IPS DF 4.7 (cell line): ENCODE results near the gene FXR2.

Experiments
- DNase-seq: peaks from one replicate; pipeline ENCODE4 v3.0.0-alpha.2; 2013; ENCODE audit warnings: low spot score; ENCODE audit errors: extremely low read depth

FXR2 gene

DNA sequence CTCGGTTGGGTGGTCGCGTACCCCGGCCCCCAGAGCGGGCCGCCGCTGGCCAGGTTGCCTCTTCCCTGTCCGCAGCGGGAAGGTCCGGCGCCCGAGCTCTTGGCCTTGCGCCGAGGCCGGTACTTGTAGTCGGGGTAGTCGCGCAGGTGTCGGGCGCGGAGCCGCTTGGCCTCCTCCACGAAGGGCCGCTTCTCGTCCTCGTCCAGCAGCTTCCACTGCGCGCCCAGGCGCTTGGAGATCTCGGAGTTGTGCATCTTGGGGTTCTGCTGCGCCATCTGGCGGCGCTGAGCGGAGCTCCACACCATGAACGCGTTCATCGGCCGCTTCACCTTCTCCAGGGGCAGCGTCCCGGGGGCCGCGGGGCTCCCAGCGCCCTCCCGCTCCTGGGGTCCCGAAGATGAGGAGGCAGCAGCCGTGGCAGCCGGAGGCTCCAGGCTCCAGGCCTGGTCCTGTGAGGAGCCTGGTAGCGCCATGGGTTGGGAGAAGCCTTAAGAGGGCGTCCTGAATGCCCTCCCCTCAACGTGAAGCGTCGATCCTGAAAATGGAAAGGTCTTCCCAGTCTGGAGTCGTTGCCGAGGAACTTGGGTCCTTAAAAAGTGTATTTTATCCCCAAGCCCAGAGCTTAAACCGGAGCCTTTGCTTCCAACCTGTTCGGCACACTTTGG lies 25.4 kb downstream of the FXR2 start:
- DNase-seq, result no peak

DNA sequence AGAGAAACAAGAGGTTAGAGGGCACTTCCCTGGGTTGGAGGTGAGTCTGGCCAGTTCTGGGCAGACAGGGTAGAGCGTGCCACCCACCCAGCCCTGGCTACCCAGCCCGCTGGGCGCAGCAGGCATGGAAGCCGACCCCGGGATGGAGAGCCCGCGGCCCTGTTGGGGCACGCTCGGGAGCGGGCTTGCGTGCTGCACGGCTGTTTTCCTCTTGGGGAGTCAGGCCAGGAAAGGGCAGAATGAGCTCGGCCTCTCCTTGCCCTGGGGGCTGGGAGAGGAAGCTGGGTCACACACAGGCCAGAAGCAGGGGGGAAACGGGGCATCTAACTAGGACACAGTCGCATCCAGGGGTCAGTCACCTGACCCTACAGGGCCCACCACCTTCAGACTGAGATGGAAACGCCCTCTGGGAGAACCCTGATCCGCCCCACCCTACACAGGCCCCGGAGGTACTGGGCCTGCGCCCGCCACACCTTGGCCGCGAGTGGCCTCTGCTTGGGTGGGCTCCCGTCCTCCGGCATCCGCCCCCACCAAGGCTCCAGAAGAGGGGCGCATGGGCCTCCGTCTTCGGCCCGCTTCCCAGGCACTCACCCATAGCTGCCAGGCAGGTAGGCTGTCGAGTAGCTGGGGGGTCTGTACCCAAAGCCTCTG lies 26.0 kb downstream of the FXR2 start:
- no peak for DNase-seq

DNA sequence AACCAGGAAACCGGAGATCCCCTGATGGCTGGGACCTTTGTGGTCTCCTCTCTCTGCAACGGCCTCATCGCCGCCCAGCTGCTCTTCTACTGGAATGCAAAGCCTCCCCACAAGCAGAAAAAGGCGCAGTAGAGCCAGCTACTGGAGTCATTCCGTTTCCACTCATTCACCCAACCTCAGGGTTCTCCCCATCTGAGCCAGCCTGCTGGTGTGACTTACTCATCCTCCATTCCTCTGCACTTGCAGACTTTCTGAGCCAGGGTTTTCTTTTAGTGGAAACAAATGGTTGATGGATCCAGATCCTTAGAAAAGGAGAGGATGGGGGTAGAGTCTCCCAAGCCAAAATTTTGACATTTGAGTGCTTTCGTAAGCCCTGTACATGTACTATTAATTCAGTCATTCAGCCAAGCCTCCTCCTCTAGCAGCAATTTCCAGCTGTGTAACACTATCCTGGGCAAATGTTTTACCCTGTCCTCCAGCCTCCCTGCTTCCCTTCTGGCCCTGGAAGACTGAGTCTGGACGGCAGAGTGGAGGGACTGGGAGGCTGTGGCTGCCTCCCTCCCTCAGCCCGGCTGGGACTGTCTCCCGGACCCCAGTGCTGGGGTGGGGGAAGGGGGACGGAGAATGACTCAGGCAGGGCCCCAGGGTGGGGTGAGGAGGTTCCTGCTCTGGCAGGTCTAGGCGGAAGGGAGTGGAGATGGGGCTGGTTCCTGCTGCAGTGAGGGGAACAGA lies 27.1 kb downstream of the FXR2 start:
- no peak for DNase-seq

DNA sequence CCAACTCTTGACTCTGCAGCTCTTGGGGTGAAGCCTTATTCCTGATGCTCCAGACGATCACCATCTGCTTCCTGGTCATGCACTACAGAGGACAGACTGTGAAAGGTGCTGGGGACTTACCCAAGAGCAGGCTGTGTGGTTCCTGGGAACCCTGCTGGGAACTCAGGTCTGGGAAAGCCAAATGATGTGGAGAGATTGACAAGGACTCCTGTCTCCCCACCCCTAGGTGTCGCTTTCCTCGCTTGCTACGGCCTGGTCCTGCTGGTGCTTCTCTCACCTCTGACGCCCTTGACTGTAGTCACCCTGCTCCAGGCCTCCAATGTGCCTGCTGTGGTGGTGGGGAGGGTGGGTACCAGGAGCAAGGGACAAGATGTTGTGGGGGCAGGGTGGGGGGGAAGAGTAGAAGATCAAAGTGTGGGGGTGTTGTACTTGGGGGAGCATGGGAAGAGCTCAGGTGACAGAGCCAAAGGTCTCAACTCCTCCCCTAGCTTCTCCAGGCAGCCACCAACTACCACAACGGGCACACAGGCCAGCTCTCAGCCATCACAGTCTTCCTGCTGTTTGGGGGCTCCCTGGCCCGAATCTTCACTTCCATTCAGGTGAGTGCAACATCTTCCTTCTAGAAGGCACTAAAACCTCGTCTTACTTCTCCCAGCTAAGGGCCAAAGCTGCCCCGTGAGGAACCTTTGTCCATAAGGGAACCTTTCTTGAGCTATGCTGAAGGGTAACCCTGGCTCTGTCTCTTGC lies 27.9 kb downstream of the FXR2 start:
- DNase-seq, result no peak

DNA sequence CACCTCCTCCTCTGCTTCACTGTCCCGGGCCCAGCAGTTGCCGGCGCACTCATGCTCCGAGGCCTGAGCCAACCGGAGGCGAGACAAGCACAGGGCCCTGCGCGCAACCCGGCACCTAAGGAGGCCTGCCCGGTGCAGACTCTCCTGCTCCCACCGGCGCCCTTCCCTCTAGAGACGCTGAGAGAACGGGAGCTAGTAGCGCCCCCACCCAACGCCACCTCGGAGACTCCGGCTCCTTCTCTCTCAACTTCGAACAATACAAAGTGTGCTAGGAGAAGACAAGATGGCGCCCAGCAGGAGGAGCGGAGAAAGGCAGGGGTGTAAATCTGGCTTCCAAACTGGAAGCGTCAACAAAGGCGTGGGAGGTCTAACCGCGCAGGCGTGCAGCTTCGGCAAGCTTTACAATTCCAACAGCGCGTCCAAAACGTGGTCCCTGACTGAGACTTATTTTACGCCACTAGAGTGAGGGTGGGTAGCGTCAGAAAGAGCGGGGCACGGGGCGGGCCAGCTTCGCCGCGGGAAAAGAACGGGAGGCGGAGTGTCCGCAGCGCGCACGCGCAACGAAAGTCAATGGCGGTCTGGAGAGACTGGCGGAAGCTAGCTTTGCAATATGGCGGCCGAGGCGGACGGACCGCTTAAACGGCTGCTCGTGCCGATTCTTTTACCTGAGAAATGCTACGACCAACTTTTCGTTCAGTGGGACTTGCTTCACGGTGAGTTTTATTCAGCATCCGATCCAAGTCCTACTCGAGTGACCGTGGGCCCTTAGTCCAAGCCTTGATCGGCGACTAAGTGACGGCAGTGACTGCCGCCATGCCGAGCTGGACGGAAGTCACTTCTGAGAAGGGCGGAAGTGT lies 31.2 kb downstream of the FXR2 start, which contains the start of gene MPDU1:
Gene MPDU1 (plus strand): TSS at position 600 of the 857 bp plus-strand sequence. CDS start 11 bp downstream, at position 611.
- no peak for DNase-seq

DNA sequence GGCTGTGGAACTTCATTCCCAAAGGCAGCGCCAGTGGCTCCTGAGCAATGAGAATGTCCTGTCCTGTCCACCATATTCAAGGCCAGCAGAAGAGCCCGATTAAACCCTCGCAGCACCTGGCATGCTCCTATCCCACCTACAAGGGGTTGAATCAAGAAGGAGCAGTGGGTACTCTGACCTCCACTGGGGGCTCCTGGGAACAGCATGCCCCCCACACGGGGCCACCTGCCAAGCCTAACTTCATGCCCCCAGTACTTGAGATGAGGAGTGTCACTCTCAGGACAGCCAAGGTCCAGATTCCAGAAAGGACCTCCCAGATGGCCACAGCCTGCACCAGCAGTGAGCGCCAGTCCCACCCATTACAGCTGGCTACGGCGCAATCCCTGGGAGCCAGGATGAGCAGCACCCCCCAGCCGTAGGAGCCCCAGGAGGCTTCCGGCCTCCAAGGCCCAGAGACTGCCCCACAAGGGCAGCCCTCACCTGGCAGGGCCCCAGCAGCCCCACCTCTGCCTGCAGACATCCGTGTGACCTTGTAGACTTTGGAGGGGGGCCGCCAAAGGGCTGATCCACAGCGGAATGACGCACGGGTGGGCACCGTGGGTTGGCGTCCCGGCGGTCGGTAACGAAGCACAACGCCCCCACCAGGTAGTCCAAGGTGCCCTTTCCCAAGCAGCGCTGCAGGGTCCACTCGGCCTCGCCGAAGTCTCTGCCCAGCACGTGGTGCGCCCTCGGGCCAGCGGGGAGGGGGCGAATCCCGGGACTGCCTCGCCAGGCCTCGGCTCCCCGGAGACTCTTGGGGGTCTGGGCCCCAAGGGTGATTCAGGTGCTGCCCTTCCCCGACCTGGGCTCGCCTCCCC lies 32.1 kb downstream of the FXR2 start:
- DNase-seq, result no peak

DNA sequence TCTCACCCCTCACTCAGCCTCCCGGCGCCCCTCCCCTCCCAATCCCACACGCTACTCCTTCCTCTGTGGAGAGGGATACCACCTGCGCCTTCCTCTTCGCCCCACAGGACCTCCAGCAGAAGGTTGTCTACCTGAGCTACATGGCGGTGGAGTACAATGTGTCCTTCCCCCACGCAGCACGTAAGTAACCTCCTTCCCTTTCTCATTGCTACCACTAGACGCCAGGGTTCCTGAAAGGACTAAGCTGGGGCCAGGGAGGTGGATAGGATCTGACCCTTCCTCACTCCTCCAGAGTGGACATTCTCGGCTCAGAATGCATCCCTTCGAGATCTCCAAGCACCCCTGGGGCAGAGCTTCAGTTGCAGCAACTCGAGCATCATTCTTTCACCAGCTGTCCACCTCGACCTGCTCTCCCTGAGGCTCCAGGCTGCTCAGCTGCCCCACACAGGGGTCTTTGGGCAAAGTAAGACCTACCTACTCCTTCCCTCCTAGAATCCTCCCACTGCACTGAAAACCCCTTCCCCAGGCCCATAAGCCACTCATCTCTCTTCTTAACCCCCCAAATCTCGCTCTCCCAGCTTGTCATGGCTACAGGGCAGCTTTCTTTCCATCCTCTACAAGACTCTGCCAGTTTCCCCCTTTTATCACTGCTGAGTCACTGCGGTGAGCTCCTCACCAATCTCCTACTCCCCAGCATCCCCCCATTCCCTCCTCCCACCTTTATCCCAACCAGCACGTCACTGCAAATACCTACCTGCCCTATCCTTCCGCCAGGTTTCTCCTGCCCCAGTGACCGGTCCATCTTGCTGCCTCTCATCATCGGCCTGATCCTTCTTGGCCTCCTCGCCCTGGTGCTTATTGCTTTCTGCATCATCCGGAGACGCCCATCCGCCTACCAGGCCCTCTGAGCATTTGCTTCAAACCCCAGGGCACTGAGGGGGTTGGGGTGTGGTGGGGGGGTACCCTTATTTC lies 33.8 kb downstream of the FXR2 start:
- DNase-seq, result no peak

DNA sequence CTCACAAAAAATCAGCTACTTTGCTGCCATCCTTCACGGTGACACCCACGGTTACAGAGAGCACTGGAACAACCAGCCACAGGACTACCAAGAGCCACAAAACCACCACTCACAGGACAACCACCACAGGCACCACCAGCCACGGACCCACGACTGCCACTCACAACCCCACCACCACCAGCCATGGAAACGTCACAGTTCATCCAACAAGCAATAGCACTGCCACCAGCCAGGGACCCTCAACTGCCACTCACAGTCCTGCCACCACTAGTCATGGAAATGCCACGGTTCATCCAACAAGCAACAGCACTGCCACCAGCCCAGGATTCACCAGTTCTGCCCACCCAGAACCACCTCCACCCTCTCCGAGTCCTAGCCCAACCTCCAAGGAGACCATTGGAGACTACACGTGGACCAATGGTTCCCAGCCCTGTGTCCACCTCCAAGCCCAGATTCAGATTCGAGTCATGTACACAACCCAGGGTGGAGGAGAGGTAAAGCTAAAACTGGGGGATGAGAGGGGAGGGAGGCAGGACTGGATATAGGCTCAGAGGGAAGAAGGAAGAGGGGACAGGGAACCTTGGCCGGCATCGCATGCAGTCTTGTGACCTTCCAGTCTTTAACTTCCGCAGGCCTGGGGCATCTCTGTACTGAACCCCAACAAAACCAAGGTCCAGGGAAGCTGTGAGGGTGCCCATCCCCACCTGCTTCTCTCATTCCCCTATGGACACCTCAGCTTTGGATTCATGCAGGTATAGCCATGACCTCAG lies 34.7 kb downstream of the FXR2 start:
- no peak for DNase-seq

DNA sequence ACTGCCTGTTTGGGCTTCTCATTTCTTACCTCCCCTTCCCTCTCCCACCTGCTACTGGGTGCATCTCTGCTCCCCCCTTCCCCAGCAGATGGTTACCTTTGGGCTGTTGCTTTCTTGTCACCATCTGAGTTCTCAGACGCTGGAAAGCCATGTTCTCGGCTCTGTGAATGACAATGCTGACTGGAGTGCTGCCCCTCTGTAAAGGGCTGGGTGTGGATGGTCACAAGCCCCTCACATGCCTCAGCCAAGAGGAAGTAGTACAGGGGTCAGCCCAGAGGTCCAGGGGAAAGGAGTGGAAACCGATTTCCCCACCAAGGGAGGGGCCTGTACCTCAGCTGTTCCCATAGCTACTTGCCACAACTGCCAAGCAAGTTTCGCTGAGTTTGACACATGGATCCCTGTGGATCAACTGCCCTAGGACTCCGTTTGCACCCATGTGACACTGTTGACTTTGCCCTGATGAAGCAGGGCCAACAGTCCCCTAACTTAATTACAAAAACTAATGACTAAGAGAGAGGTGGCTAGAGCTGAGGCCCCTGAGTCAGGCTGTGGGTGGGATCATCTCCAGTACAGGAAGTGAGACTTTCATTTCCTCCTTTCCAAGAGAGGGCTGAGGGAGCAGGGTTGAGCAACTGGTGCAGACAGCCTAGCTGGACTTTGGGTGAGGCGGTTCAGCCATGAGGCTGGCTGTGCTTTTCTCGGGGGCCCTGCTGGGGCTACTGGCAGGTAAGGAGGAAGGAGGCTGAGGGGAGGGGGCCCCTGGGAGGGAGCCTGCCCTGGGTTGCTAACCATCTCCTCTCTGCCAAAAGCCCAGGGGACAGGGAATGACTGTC lies 35.5 kb downstream of the FXR2 start, which contains the start of gene CD68:
Gene CD68 (plus strand): TSS at position 638 of the 833 bp plus-strand sequence. CDS start 40 bp downstream, at position 678.
- no peak for DNase-seq

DNA sequence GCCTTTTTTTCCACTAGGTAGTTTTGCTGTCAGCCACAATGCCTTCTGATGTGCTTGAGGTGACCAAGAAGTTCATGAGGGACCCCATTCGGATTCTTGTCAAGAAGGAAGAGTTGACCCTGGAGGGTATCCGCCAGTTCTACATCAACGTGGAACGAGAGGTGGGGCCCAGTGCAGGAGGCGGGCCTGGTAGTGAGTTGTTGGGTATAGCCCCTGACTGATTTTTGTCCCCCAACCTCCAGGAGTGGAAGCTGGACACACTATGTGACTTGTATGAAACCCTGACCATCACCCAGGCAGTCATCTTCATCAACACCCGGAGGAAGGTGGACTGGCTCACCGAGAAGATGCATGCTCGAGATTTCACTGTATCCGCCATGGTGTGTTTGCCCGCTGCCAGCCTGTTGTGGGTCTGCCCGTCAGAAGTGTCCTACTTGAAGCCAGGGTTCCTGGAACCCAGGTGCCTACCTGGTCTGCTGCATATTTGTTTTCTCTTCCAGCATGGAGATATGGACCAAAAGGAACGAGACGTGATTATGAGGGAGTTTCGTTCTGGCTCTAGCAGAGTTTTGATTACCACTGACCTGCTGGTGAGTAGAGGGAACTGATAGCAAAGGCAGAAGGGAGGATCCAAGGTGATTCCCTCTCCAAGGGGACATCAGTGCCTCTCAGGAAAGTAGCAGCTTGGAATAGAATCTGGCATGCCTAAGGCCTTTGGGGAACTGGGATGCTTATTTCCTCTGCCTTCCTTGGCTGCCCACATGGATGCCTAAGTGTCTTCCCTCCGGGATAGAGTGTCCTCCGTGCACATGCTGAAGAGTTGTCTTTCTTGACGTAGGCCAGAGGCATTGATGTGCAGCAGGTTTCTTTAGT lies 37.1 kb downstream of the FXR2 start:
- DNase-seq, result no peak

DNA sequence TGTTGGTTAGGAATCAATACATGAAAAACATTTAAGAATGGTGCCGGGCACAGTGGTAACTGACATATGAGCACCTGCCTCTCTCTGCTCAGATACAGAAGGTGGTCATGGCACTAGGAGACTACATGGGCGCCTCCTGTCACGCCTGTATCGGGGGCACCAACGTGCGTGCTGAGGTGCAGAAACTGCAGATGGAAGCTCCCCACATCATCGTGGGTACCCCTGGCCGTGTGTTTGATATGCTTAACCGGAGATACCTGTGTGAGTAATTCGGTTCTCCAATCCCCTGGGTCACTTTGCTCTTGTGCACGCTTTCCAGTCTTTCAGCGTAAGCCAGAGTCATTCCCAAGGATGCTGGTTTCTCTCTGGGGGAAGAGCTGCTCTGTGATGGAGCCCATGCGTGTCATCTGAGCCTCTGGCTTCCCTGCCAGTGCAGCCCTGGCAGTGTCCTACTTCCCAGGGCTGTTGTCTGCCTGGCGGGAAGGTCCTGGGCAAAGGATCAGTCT lies 38.2 kb downstream of the FXR2 start:
- DNase-seq, result no peak

DNA sequence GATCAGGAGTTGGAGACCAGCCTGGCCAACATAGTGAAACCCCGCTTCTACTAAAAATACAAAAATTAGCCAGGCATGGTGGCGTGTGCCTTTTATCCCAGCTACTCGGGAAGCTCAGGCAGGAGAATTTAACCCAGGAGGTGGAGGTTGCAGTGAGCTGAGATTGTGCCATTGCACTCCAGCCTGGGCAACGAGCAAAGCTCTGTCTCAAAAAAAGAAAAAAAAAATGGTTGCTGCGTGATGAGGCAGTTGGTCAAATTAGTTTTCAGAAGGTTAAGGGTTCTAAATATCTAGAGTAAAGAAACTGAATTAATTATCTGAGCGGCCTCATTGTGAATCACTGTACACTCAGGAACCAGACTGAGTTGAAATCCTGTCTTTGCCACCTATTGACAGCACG lies 38.7 kb downstream of the FXR2 start:
- DNase-seq, result no peak

DNA sequence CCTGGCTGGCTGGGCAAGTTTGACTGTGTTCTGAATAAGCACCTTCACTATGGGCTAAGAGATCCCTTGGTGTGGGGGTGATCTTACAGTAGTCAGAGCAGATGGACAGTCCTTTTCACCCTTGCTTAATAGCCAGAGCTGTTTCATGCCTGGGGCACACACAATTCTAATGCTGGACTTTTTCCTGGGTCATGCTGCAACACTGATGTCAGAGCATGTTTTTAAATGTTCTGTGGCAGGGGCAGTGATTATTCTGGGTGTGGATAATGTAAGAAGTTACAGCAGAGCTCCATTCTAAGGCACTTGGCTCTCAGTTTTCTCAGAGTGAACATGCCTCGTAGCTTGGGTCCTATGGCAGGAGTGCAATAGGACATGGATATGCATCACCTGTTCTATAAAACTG lies 39.2 kb downstream of the FXR2 start:
- DNase-seq, result no peak

DNA sequence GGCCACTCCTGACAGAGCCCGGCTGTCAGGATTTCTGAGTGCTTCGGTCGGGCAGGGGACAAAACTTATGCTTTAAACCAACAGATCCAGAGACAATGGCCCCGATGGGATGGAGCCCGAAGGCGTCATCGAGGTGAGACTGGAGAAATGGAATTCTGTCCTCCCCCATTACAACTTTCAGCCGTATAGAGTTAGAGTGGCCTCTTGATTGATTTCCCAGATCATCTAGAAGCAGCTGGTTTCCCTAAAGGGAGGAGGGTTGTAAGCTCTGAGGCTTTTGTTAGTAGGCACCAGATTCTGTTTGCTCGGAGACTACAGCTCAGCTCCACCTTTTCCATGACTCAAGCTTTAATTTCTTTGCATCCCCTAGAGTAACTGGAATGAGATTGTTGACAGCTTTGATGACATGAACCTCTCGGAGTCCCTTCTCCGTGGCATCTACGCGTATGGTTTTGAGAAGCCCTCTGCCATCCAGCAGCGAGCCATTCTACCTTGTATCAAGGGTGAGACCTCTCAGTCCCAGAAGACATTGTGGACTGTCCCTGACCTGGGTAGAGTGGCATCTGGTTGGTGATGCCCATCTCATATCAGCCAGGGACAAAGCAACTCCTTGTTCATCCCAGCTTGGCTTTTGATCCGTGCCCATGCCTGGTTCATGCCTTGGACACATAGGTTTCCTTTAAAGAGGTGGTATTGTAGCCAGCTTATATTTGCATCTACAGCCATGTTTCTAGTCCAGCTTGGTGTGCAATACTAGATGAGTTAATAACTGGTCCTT lies 40.3 kb downstream of the FXR2 start:
- no peak for DNase-seq
